Liver (tissue), 9 donors: ENCODE results near the gene STAMBPL1. TPM values are rescaled to one million over a fixed set of nuclear protein-coding genes. Genes with fewer than 3 reads are reported as not detected.

Experiments
- DNase-seq: peaks from one replicate; pipeline ENCODE4 v3.0.0-alpha.2; 2017; ENCODE audit warnings: low spot score
- H3K27ac ChIP-seq, 2 donors: one replicate each; pipeline ENCODE4 v1.7.0; 2013; ENCODE audit warnings: inconsistent platforms in 2 of 2, low read length in 2 of 2, control low read depth in 1 of 2, low read depth in 1 of 2, mild to moderate bottlenecking in 1 of 2
- H3K27me3 ChIP-seq, 4 donors: one replicate each; pipeline versions ENCODE4 v1.6.1 to v1.7.0; 2013; ENCODE audit warnings: low read length in 3 of 4, inconsistent platforms in 1 of 4, mild to moderate bottlenecking in 1 of 4, moderate library complexity in 1 of 4; ENCODE audit not compliant: control insufficient read depth in 4 of 4, insufficient read depth in 4 of 4
- H3K36me3 ChIP-seq, 4 donors: one replicate each; pipeline versions ENCODE4 v1.6.1 to v1.7.0; 2013; ENCODE audit warnings: low read length in 3 of 4, mild to moderate bottlenecking in 3 of 4, low read depth in 1 of 4, moderate library complexity in 1 of 4; ENCODE audit not compliant: control insufficient read depth in 4 of 4, insufficient read depth in 3 of 4
- H3K4me1 ChIP-seq, 4 donors: one replicate each; pipeline versions ENCODE4 v1.6.1 to v1.7.0; 2013; ENCODE audit warnings: low read length in 3 of 4, mild to moderate bottlenecking in 3 of 4, moderate library complexity in 1 of 4; ENCODE audit not compliant: control insufficient read depth in 4 of 4, insufficient read depth in 4 of 4
- H3K4me3 ChIP-seq, 3 donors: one replicate each; pipeline versions ENCODE4 v1.6.1 to v1.7.0; 2013; ENCODE audit warnings: low read length in 3 of 3, control low read depth in 1 of 3, low read depth in 1 of 3, mild to moderate bottlenecking in 1 of 3
- H3K9ac ChIP-seq, 2 donors: one replicate each; pipeline ENCODE4 v1.7.0; 2013; ENCODE audit warnings: low read length in 2 of 2, mild to moderate bottlenecking in 2 of 2, moderate library complexity in 2 of 2, control low read depth in 1 of 2, low read depth in 1 of 2
- H3K9me3 ChIP-seq, 4 donors: one replicate each; pipeline versions ENCODE4 v1.6.1 to v1.7.0; 2013; ENCODE audit warnings: low read length in 3 of 4; ENCODE audit not compliant: control insufficient read depth in 4 of 4
- EGR1 ChIP-seq, 2 donors: IDR thresholded peaks; 2 replicates each; pipeline ENCODE4 v1.6.1; 2016 to 2018; ENCODE audit warnings: antibody characterized with exemption in 2 of 2, low read depth in 2 of 2
- FOXA1 ChIP-seq: IDR thresholded peaks from 2 replicates; pipeline ENCODE4 v1.6.1; 2016; ENCODE audit warnings: antibody characterized with exemption
- FOXA2 ChIP-seq: IDR thresholded peaks from 2 replicates; pipeline ENCODE4 v1.6.1; 2016; ENCODE audit warnings: antibody characterized with exemption
- GABPA ChIP-seq, 2 donors: IDR thresholded peaks in 1 of 2; conservative IDR thresholded peaks in 1 of 2; 2 replicates each; pipeline ENCODE4 v1.6.1; 2016; ENCODE audit warnings: antibody characterized with exemption in 2 of 2, mild to moderate bottlenecking in 1 of 2, moderate library complexity in 1 of 2
- HNF4G ChIP-seq: IDR thresholded peaks from 2 replicates; pipeline ENCODE4 v1.6.1; 2016; ENCODE audit warnings: antibody characterized with exemption
- JUND ChIP-seq, 2 donors: IDR thresholded peaks; 2 replicates each; pipeline ENCODE4 v1.6.1; 2016; ENCODE audit warnings: antibody characterized with exemption in 2 of 2
- NR2F2 ChIP-seq: IDR thresholded peaks from 2 replicates; pipeline ENCODE4 v1.6.1; 2016; ENCODE audit warnings: antibody characterized with exemption
- RAD21 ChIP-seq, 2 donors: IDR thresholded peaks; 2 replicates each; pipeline ENCODE4 v1.6.1; 2016; ENCODE audit warnings: antibody characterized with exemption in 2 of 2, mild to moderate bottlenecking in 2 of 2
- RXRA ChIP-seq, 2 donors: IDR thresholded peaks; 2 replicates each; pipeline ENCODE4 v1.6.1; 2017 to 2018; ENCODE audit warnings: antibody characterized with exemption in 2 of 2, mild to moderate bottlenecking in 1 of 2
- SP1 ChIP-seq: IDR thresholded peaks from 2 replicates; pipeline ENCODE4 v1.6.1; 2018; ENCODE audit warnings: antibody characterized with exemption, mild to moderate bottlenecking
- YY1 ChIP-seq: IDR thresholded peaks from 2 replicates; pipeline ENCODE4 v1.6.1; 2016; ENCODE audit warnings: antibody characterized with exemption, mild to moderate bottlenecking
- WGBS: extraction: QIAGEN DNeasy Blood & Tissue Kit; methylation state at CpG from one replicate; pipeline ENCODE4 v1.1.7; 2013; 5-methylcytosine and 5-hydroxymethylcytosine counted together
- polyA plus RNA-seq, 2 donors: library from polyadenylated mRNA; stranded (reverse) in 1 of 2; unstranded in 1 of 2; fragments of 200-250 nt in 1 of 2; fragments of >200 nt in 1 of 2; fragmentation: Nextera tagmentation in 1 of 2; extraction: Ambion mirVana in 1 of 2; gene quantifications; one replicate each; pipeline versions ENCODE4 v1.2.1 to v1.2.3, GENCODE V29; 2013 to 2015
- total RNA-seq, 2 donors: library from RNA; depleted of rRNA; stranded (reverse); fragments of >200 nt; gene quantifications; one replicate each; pipeline ENCODE4 v1.2.3, GENCODE V29; 2014
- TF ChIP-seq, protein P1 (sequence below): IDR thresholded peaks from 2 replicates; pipeline ENCODE4 v1.6.1; 2016; ENCODE audit warnings: antibody characterized with exemption
- TF ChIP-seq, protein P2 (sequence below): fragments of 150-350 bp; IDR thresholded peaks from 2 replicates; pipeline ENCODE4 v1.5.1; 2017; ENCODE audit warnings: improper control_type of control experiment, low read depth, low read length; ENCODE audit not compliant: missing input control
- TF ChIP-seq, protein P3 (sequence below): IDR thresholded peaks from 2 replicates; pipeline ENCODE4 v1.6.1; 2016; ENCODE audit warnings: antibody characterized with exemption
- TF ChIP-seq, protein P4 (sequence below): IDR thresholded peaks from 2 replicates; pipeline ENCODE4 v1.6.1; 2016; ENCODE audit warnings: antibody characterized with exemption, mild to moderate bottlenecking
- TF ChIP-seq, protein P5 (sequence below): IDR thresholded peaks from 2 replicates; pipeline ENCODE4 v1.6.1; 2016; ENCODE audit warnings: antibody characterized with exemption
- donor health status: healthy.
- donor health status: healthy.
- donor health status: healthy.
- donor health status: healthy.
- donor health status: healthy.

Gene STAMBPL1
- total and polyA plus RNA-seq, 4 donors: 1.3 to 8.0 (median 3.7) TPM

DNA sequence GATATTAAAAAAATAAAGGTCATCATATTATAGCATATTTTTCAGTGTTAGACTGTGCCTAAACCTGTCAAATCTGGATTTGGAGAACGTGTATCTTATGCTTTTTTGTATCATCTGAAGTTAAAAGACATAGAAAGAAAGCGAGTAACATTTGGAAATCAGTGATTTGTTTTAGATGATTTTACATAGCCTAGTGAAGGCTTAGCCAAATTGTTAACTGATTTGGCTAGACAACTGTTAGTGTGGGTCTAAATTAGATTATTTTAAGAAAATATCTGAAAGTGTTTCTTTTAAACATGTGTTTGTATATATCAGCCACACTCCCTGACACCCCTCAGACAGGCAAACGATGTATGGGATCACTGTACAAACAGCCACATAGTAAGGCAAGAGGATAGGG lies 36.9 kb downstream of the STAMBPL1 start:
- Histone ChIP-seq H3K27ac (no peak overlapping the region), H3K36me3 (no peaks in the 10 kb centered on the region), H3K4me3 (no peak overlapping the region), H3K4me1 (no peaks in the 10 kb centered on the region), H3K9ac (no peak overlapping the region), H3K9me3 (no peaks in the 10 kb centered on the region), H3K27me3 (no peaks in the 10 kb centered on the region)
- TF ChIP-seq, protein P1, sequence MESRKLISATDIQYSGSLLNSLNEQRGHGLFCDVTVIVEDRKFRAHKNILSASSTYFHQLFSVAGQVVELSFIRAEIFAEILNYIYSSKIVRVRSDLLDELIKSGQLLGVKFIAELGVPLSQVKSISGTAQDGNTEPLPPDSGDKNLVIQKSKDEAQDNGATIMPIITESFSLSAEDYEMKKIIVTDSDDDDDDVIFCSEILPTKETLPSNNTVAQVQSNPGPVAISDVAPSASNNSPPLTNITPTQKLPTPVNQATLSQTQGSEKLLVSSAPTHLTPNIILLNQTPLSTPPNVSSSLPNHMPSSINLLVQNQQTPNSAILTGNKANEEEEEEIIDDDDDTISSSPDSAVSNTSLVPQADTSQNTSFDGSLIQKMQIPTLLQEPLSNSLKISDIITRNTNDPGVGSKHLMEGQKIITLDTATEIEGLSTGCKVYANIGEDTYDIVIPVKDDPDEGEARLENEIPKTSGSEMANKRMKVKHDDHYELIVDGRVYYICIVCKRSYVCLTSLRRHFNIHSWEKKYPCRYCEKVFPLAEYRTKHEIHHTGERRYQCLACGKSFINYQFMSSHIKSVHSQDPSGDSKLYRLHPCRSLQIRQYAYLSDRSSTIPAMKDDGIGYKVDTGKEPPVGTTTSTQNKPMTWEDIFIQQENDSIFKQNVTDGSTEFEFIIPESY: no peak
- TF ChIP-seq SP1: no peak
- no peak for TF ChIP-seq NR2F2
- no peak for TF ChIP-seq RXRA (IDR thresholded peaks at IDR 0.05)
- TF ChIP-seq JUND (IDR thresholded peaks at IDR 0.05): no peak
- TF ChIP-seq EGR1 (IDR thresholded peaks at IDR 0.05; ENCODE audit: low read depth in 2 of 2): no peak
- TF ChIP-seq FOXA2: no peak
- no peak for TF ChIP-seq HNF4G
- TF ChIP-seq, protein P2, sequence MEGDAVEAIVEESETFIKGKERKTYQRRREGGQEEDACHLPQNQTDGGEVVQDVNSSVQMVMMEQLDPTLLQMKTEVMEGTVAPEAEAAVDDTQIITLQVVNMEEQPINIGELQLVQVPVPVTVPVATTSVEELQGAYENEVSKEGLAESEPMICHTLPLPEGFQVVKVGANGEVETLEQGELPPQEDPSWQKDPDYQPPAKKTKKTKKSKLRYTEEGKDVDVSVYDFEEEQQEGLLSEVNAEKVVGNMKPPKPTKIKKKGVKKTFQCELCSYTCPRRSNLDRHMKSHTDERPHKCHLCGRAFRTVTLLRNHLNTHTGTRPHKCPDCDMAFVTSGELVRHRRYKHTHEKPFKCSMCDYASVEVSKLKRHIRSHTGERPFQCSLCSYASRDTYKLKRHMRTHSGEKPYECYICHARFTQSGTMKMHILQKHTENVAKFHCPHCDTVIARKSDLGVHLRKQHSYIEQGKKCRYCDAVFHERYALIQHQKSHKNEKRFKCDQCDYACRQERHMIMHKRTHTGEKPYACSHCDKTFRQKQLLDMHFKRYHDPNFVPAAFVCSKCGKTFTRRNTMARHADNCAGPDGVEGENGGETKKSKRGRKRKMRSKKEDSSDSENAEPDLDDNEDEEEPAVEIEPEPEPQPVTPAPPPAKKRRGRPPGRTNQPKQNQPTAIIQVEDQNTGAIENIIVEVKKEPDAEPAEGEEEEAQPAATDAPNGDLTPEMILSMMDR: no peak
- TF ChIP-seq, protein P3, sequence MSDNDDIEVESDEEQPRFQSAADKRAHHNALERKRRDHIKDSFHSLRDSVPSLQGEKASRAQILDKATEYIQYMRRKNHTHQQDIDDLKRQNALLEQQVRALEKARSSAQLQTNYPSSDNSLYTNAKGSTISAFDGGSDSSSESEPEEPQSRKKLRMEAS: no peak
- TF ChIP-seq RAD21 (IDR thresholded peaks at IDR 0.05): no peak
- no peak for TF ChIP-seq YY1
- TF ChIP-seq, protein P4, sequence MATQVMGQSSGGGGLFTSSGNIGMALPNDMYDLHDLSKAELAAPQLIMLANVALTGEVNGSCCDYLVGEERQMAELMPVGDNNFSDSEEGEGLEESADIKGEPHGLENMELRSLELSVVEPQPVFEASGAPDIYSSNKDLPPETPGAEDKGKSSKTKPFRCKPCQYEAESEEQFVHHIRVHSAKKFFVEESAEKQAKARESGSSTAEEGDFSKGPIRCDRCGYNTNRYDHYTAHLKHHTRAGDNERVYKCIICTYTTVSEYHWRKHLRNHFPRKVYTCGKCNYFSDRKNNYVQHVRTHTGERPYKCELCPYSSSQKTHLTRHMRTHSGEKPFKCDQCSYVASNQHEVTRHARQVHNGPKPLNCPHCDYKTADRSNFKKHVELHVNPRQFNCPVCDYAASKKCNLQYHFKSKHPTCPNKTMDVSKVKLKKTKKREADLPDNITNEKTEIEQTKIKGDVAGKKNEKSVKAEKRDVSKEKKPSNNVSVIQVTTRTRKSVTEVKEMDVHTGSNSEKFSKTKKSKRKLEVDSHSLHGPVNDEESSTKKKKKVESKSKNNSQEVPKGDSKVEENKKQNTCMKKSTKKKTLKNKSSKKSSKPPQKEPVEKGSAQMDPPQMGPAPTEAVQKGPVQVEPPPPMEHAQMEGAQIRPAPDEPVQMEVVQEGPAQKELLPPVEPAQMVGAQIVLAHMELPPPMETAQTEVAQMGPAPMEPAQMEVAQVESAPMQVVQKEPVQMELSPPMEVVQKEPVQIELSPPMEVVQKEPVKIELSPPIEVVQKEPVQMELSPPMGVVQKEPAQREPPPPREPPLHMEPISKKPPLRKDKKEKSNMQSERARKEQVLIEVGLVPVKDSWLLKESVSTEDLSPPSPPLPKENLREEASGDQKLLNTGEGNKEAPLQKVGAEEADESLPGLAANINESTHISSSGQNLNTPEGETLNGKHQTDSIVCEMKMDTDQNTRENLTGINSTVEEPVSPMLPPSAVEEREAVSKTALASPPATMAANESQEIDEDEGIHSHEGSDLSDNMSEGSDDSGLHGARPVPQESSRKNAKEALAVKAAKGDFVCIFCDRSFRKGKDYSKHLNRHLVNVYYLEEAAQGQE: no peak
- TF ChIP-seq GABPA (IDR thresholded peaks at IDR 0.05 in 1 of 2, conservative IDR thresholded peaks at IDR 0.05 in 1 of 2): no peak
- TF ChIP-seq FOXA1: no peak
- TF ChIP-seq, protein P5, sequence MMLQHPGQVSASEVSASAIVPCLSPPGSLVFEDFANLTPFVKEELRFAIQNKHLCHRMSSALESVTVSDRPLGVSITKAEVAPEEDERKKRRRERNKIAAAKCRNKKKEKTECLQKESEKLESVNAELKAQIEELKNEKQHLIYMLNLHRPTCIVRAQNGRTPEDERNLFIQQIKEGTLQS: no peak
- WGBS: 94% methylated on average over 3 of the region's 3 CpGs
- DNase-seq: no peak
